Naive thymus-derived CD4-positive, alpha-beta T cell (primary cell): ENCODE results near the gene NOTCH4. TPM values are rescaled to one million over a fixed set of nuclear protein-coding genes. Genes with fewer than 3 reads are reported as not detected.
"Not testable (repeated sequence)": the region's sequence is repeated elsewhere in the genome, so short reads cannot be mapped to it uniquely, and the experiment has no call there.

ENCODE experiments used
- ATAC-seq: fragments of 150-1000 bp; cut with Tn5 transposase; 2 replicates; pipeline ENCODE4 v1.10.0; 2021; ENCODE audit warnings: mild to moderate bottlenecking, moderate library complexity
- CTCF ChIA-PET: fragments of 350-600 bp; sonication (Branson Sonifier 250); formaldehyde crosslinking; loops from one replicate; lab custom pipeline; 2021; ENCODE audit warnings: antibody characterized with exemption; lab: Charles Lee
- POLR2A ChIA-PET: fragments of 350-600 bp; sonication (Branson Sonifier 250); formaldehyde crosslinking; loops from one replicate; lab custom pipeline; 2021; ENCODE audit warnings: antibody characterized with exemption, inconsistent platforms; lab: Charles Lee
- DNase-seq, 9 donors: peaks; one replicate each; pipeline versions ENCODE4 v3.0.0 to v3.0.0-alpha.2; 2020 to 2022; ENCODE audit warnings: mixed read lengths in 1 of 9
- H3K27ac ChIP-seq: one replicate; pipeline ENCODE4 v1.7.0; 2013; ENCODE audit warnings: mild to moderate bottlenecking, low read depth, low read length, moderate library complexity
- H3K27me3 ChIP-seq, 2 donors: one replicate each; pipeline ENCODE4 v1.7.0; 2013; ENCODE audit warnings: low read length in 2 of 2, mild to moderate bottlenecking in 2 of 2, moderate library complexity in 2 of 2; ENCODE audit not compliant: control insufficient read depth in 2 of 2, insufficient read depth in 2 of 2
- H3K36me3 ChIP-seq, 3 experiments: 1 replicate in 2 of 3; 2 replicates in 1 of 3; pipeline ENCODE4 v1.7.0; 2013; ENCODE audit warnings: low read length in 3 of 3, mild to moderate bottlenecking in 3 of 3, moderate library complexity in 1 of 3; ENCODE audit not compliant: insufficient read depth in 3 of 3, control insufficient read depth in 2 of 3
- H3K4me1 ChIP-seq, 2 donors: one replicate each; pipeline ENCODE4 v1.7.0; 2013; ENCODE audit warnings: low read length in 2 of 2, mild to moderate bottlenecking in 2 of 2, moderate library complexity in 1 of 2; ENCODE audit not compliant: control insufficient read depth in 2 of 2, insufficient read depth in 2 of 2
- H3K4me3 ChIP-seq: 2 replicates; pipeline ENCODE4 v1.7.0; 2013; ENCODE audit warnings: mild to moderate bottlenecking, low read length
- H3K9me3 ChIP-seq, 3 experiments: 1 replicate in 2 of 3; 2 replicates in 1 of 3; pipeline ENCODE4 v1.7.0; 2013; ENCODE audit warnings: low read length in 3 of 3; ENCODE audit not compliant: control insufficient read depth in 2 of 3
- H3K27ac Mint-ChIP-seq, 9 donors: one replicate each; pipeline ENCODE4 v1.8.0; 2020 to 2022; ENCODE audit warnings: mixed read lengths in 9 of 9, mild to moderate bottlenecking in 8 of 9, moderate library complexity in 5 of 9, inconsistent platforms in 2 of 9
- H3K27me3 Mint-ChIP-seq, 5 donors: one replicate each; pipeline ENCODE4 v1.8.0; 2021 to 2022; ENCODE audit warnings: mixed read lengths in 5 of 5, mild to moderate bottlenecking in 1 of 5
- H3K36me3 Mint-ChIP-seq, 5 donors: one replicate each; pipeline ENCODE4 v1.8.0; 2020 to 2022; ENCODE audit warnings: mixed read lengths in 5 of 5, mild to moderate bottlenecking in 3 of 5, inconsistent platforms in 1 of 5
- H3K4me1 Mint-ChIP-seq, 7 donors: one replicate each; pipeline ENCODE4 v1.8.0; 2020 to 2022; ENCODE audit warnings: mixed read lengths in 7 of 7, mild to moderate bottlenecking in 3 of 7, inconsistent platforms in 1 of 7
- H3K4me3 Mint-ChIP-seq, 10 donors: one replicate each; pipeline ENCODE4 v1.8.0; 2020 to 2022; ENCODE audit warnings: mild to moderate bottlenecking in 10 of 10, mixed read lengths in 10 of 10, moderate library complexity in 6 of 10, inconsistent platforms in 2 of 10
- H3K9me3 Mint-ChIP-seq, 11 donors: one replicate each; pipeline ENCODE4 v1.8.0; 2020 to 2022; ENCODE audit warnings: mixed read lengths in 11 of 11, mild to moderate bottlenecking in 4 of 11, inconsistent platforms in 1 of 11, moderate library complexity in 1 of 11
- intact Hi-C, 2 donors: fragments of 100-400 bp; cut with micrococcal nuclease; formaldehyde crosslinking; loops; one replicate each; pipeline ENCODE4 v1.15.1; 2023
- polyA plus RNA-seq, 2 donors: library from polyadenylated mRNA; unstranded; fragments of 300-500 nt; fragmentation: Illumina TruSeq; gene quantifications; one replicate each; pipeline ENCODE4 v1.2.3, GENCODE V29; 2021
- total RNA-seq, 6 experiments: library from RNA in 5 of 6; stranded (reverse) in 5 of 6; gene quantifications; 1 replicate in 5 of 6; 2 replicates in 1 of 6; pipeline ENCODE4 v1.2.3 and lab custom pipeline; 2021 to 2026

The NOTCH4 gene
- total and polyA plus RNA-seq, 7 experiments from 2014 or later, result 0.27 to 4.7 (median 0.59) TPM

- Histone ChIP-seq H3K36me3 (peaks cover 15 to 64% (median 17%) of the 10 kb centered on the region in 3 experiments), H3K4me3 (peak overlapping the region; percentile 94)
Measured at GRCh38 chr6:32187725-32188380, 36.0 kb downstream of the NOTCH4 start.

GRCh38 chr6:32187009-32187709 lies 36.7 kb downstream of the NOTCH4 start:
- Mint-ChIP-seq H3K27me3 (no peaks in the 10 kb centered on the region), H3K4me3 (peak overlapping the region; percentile 36 to 99 (median 96)), H3K4me1 (peaks cover 36 to 52% (median 44%) of the 10 kb centered on the region in 7 donors), H3K36me3 (peaks cover 17 to 43% (median 35%) of the 10 kb centered on the region in 5 donors), H3K9me3 (no peaks in the 10 kb centered on the region), H3K27ac (peak overlapping the region; percentile 73 to 98 (median 91))
- DNase-seq (no peak), ATAC-seq (no peak)
- POLR2A ChIA-PET, result interaction anchor here (1.7 to 10.6 kb wide), 3 partner anchors 8 to 59 kb away, joined by 9 to 259 read pairs (median 14); partner anchors contain the start of genes AGPAT1, ATF6B and RNF5
- Histone ChIP-seq H3K9me3 (no peaks in the 10 kb centered on the region), H3K4me1 (peaks cover 10 to 37% of the 10 kb centered on the region in 2 donors), H3K4me3 (peak overlapping the region; percentile 17), H3K36me3 (peaks cover 15 to 66% (median 24%) of the 10 kb centered on the region in 3 experiments), H3K27ac (peak overlapping the region; percentile 97), H3K27me3 (no peaks in the 10 kb centered on the region)
- intact Hi-C loops, result no loop called here
- CTCF ChIA-PET, result interaction anchor here (1.8 kb wide), 1 partner anchor 8 kb away, joined by 5 read pairs; no protein-coding TSS in a partner anchor

More at GRCh38 chr6:32187725-32188380, 36.0 kb downstream of the NOTCH4 start:
- H3K27me3 Mint-ChIP-seq, intact Hi-C loops, H3K27me3 ChIP-seq, H3K9me3 Mint-ChIP-seq, H3K9me3 ChIP-seq, ATAC-seq, DNase-seq: not testable (repeated sequence)
- Histone ChIP-seq H3K4me1 (peaks cover 13 to 30% of the 10 kb centered on the region in 2 donors), H3K27ac (peak overlapping the region; percentile 97)
- peaks cover 31 to 46% (median 42%) of the 10 kb centered on the region in 7 donors for H3K4me1 Mint-ChIP-seq
- peaks cover 17 to 48% (median 35%) of the 10 kb centered on the region in 5 donors for H3K36me3 Mint-ChIP-seq
- peak overlapping the region; percentile 90 to 100 (median 97) for H3K4me3 Mint-ChIP-seq
- ChIA-PET CTCF (interaction anchor here (1.8 kb wide), 1 partner anchor 9 kb away, joined by 5 read pairs; no protein-coding TSS in a partner anchor), POLR2A (interaction anchor here (1.8 to 10.6 kb wide), 3 partner anchors 8 to 657 kb away, joined by 9 to 259 read pairs (median 14); partner anchors contain the start of genes AGPAT1 and RNF5)
- H3K27ac Mint-ChIP-seq, result peak overlapping the region; percentile 73 to 98 (median 91)

- H3K9me3 ChIP-seq, H3K27me3 ChIP-seq, intact Hi-C loops, DNase-seq, CTCF ChIA-PET, H3K4me3 ChIP-seq, ATAC-seq, H3K27me3 Mint-ChIP-seq, H3K9me3 Mint-ChIP-seq: not testable (repeated sequence)
- Mint-ChIP-seq H3K27ac (peak overlapping the region; percentile 73 to 98 (median 91)), H3K36me3 (peaks cover 13 to 36% (median 32%) of the 10 kb centered on the region in 5 donors), H3K4me1 (peaks cover 38 to 57% (median 49%) of the 10 kb centered on the region in 7 donors), H3K4me3 (peak overlapping the region; percentile 44 to 99 (median 94))
- peaks cover 15 to 64% (median 27%) of the 10 kb centered on the region in 3 experiments for H3K36me3 ChIP-seq
- H3K4me1 ChIP-seq, result peaks cover 10 to 39% of the 10 kb centered on the region in 2 donors
- POLR2A ChIA-PET, result interaction anchor here (1.7 to 10.6 kb wide), 3 partner anchors 7 to 58 kb away, joined by 9 to 259 read pairs (median 14); partner anchors contain the start of genes AGPAT1, ATF6B and RNF5
- H3K27ac ChIP-seq, result peak overlapping the region; percentile 97
Measured at GRCh38 chr6:32186151-32186840, 37.6 kb downstream of the NOTCH4 start.

- peaks cover 10 to 33% (median 30%) of the 10 kb centered on the region in 5 donors for H3K36me3 Mint-ChIP-seq
- ATAC-seq, result peak; percentile 55
- DNase-seq, H3K4me3 ChIP-seq, CTCF ChIA-PET, H3K9me3 ChIP-seq, intact Hi-C loops, H3K27me3 Mint-ChIP-seq, H3K27me3 ChIP-seq, H3K9me3 Mint-ChIP-seq: not testable (repeated sequence)
- H3K4me1 ChIP-seq, result peaks cover 10 to 44% of the 10 kb centered on the region in 2 donors
- H3K27ac Mint-ChIP-seq, result peak overlapping the region; percentile 73 to 97 (median 91)
- peaks cover 15 to 66% (median 27%) of the 10 kb centered on the region in 3 experiments for H3K36me3 ChIP-seq
- POLR2A ChIA-PET, result interaction anchor here (1.7 to 10.6 kb wide), 2 partner anchors 6 to 57 kb away, joined by 9 to 259 read pairs; partner anchors contain the start of genes AGPAT1, ATF6B and RNF5
- H3K27ac ChIP-seq, result peak overlapping the region; percentile 97
- H3K4me1 Mint-ChIP-seq, result peaks cover 37 to 60% (median 55%) of the 10 kb centered on the region in 7 donors
- H3K4me3 Mint-ChIP-seq, result peak overlapping the region in 7 of 10 donors; percentile 25 to 98 (median 75)
Measured at GRCh38 chr6:32185681-32186131, 38.2 kb downstream of the NOTCH4 start.

GRCh38 chr6:32184084-32184640 lies 39.7 kb downstream of the NOTCH4 start, which contains the start of gene AGER:
Gene AGER, minus strand, starts transcription at chr6:32184253. Its CDS starts 31 bp downstream, at chr6:32184222.
- ATAC-seq (no peak), DNase-seq (no peak)
- POLR2A ChIA-PET, result no interaction called here
- H3K4me3 Mint-ChIP-seq, result no peak within 1 kb of the TSS
- H3K36me3 Mint-ChIP-seq, result peaks cover 10 to 39% (median 27%) of the 10 kb centered on the region in 5 donors
- CTCF ChIA-PET, result no interaction called here
- H3K27me3 ChIP-seq, result no peaks in the 10 kb centered on the region
- no peak within 1 kb of the TSS for H3K4me3 ChIP-seq
- H3K27ac Mint-ChIP-seq, result peak within 1 kb of the TSS in 8 of 9 donors; percentile 43 to 84 (median 60)
- H3K27ac ChIP-seq, result peak within 1 kb of the TSS; percentile 17
- H3K9me3 ChIP-seq, result no peaks in the 10 kb centered on the region
- intact Hi-C loops, result no loop called here
- peaks cover 11 to 50% of the 10 kb centered on the region in 2 donors for H3K4me1 ChIP-seq
- H3K9me3 Mint-ChIP-seq, result no peaks in the 10 kb centered on the region
- peaks cover 15 to 69% (median 27%) of the 10 kb centered on the region in 3 experiments for H3K36me3 ChIP-seq
- peaks cover 46 to 74% (median 64%) of the 10 kb centered on the region in 7 donors for H3K4me1 Mint-ChIP-seq
- H3K27me3 Mint-ChIP-seq, result no peaks in the 10 kb centered on the region
